Natural killer cell (primary cell): ENCODE results near the gene PHF2. TPM values are rescaled to one million over a fixed set of nuclear protein-coding genes. Genes with fewer than 3 reads are reported as not detected.
A peak's percentile ranks its signal among the peaks of the same experiment; 100 is the strongest.

Experiments used
- ATAC-seq, 3 donors: fragments of 150-1000 bp in 2 of 3; fragments of 200-7000 bp in 1 of 3; cut with Tn5 transposase; 1 replicate in 1 of 3; 2 replicates in 2 of 3; pipeline ENCODE4 v1.10.0; 2021; ENCODE audit warnings: mild to moderate bottlenecking in 2 of 3, moderate library complexity in 2 of 3
- DNase-seq, 2 donors: peaks; one replicate each; pipeline versions ENCODE4 v3.0.0 to v3.0.0-alpha.2; 2013 to 2021; ENCODE audit warnings: mixed read lengths in 1 of 2
- H3K27ac ChIP-seq: one replicate; pipeline ENCODE4 v1.5.1; 2013; ENCODE audit warnings: mild to moderate bottlenecking, low read length
- H3K27me3 ChIP-seq: one replicate; pipeline ENCODE4 v1.6.1; 2013; ENCODE audit warnings: low read length; ENCODE audit not compliant: control insufficient read depth, insufficient read depth
- H3K36me3 ChIP-seq: one replicate; pipeline ENCODE4 v1.6.1; 2013; ENCODE audit warnings: low read length; ENCODE audit not compliant: control insufficient read depth, insufficient read depth
- H3K4me1 ChIP-seq: one replicate; pipeline ENCODE4 v1.6.1; 2013; ENCODE audit warnings: low read length; ENCODE audit not compliant: control insufficient read depth, insufficient read depth
- H3K4me3 ChIP-seq: one replicate; pipeline ENCODE4 v1.5.1; 2013; ENCODE audit warnings: low read length
- H3K9me3 ChIP-seq: one replicate; pipeline ENCODE4 v1.6.1; 2013; ENCODE audit warnings: low read length; ENCODE audit not compliant: control insufficient read depth, insufficient read depth
- H3K27ac Mint-ChIP-seq, 2 donors: one replicate each; pipeline ENCODE4 v1.8.0; 2022; ENCODE audit warnings: mild to moderate bottlenecking in 2 of 2, mixed read lengths in 2 of 2, moderate library complexity in 1 of 2
- H3K27me3 Mint-ChIP-seq, 2 donors: one replicate each; pipeline ENCODE4 v1.8.0; 2022; ENCODE audit warnings: low read depth in 2 of 2, mixed read lengths in 2 of 2
- H3K36me3 Mint-ChIP-seq: one replicate; pipeline ENCODE4 v1.8.0; 2022; ENCODE audit warnings: mixed read lengths
- H3K4me1 Mint-ChIP-seq, 2 donors: one replicate each; pipeline ENCODE4 v1.8.0; 2022; ENCODE audit warnings: mixed read lengths in 2 of 2
- H3K4me3 Mint-ChIP-seq: one replicate; pipeline ENCODE4 v1.8.0; 2022; ENCODE audit warnings: mild to moderate bottlenecking, moderate library complexity, mixed read lengths
- H3K9me3 Mint-ChIP-seq, 2 donors: one replicate each; pipeline ENCODE4 v1.8.0; 2022; ENCODE audit warnings: mixed read lengths in 2 of 2
- WGBS: methylation state at CpG from one replicate; pipeline ENCODE4 v1.1.7; 2013; ENCODE audit warnings: missing lambda C conversion rate; ENCODE audit not compliant: insufficient coverage; 5-methylcytosine and 5-hydroxymethylcytosine counted together
- intact Hi-C: fragments of 100-400 bp; cut with micrococcal nuclease; formaldehyde crosslinking; loops from one replicate; pipeline ENCODE4 v1.14.2; 2022
- total RNA-seq, 4 donors: library from RNA; stranded (reverse); fragments of 120-200 nt in 1 of 4; gene quantifications; one replicate each; pipeline versions ENCODE4 v1.2.3 to v1.2.4, GENCODE V29; 2013 to 2022
- TF ChIP-seq, protein P1 (sequence below): fragments of 200-600 bp; IDR thresholded peaks from one replicate; pipeline ENCODE4 v1.8.0; 2022; ENCODE audit warnings: antibody characterized with exemption

Gene PHF2
- total RNA-seq, 3 donors from 2014 or later (not counting 1 experiment from before 2014, with no cell fraction given) = 24.8 to 28.1 (median 26.4) TPM

DNA sequence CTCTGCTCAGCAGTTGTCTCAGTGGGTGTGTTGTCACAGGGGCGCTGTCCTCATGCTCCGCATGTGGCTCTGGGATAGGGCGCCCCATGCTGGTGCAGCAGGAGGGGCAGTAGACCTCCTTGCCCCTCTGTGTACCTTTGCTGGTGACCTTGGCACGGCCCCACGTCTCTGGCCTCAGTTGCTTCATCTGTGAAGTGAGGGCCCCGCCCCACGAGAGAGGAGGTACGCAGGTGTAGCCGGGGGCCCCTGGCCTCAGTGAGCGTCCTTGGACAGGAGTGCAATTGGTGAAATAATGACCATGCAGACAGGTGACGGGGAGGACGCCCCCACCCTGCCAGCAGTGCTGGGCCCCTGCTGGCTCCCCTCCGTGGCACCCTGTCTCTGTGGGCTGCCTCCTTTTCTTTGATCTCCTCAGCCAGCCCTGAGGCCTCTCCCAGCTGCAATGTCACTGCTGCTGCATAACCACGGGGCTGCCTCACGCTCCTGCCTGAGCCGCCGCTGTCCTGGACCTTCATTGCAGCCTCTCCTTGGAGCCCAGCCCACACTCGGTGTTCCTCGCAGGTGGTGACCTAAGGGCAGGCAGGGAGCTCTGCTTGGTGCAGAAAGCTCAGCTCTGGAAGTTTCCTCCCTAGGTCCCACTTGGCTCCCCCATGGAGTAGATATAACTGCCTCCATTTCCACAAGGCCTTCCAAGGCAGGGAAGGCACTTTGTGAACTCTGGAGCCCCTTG lies 57.3 kb downstream of the PHF2 start:
- TF ChIP-seq, protein P1, sequence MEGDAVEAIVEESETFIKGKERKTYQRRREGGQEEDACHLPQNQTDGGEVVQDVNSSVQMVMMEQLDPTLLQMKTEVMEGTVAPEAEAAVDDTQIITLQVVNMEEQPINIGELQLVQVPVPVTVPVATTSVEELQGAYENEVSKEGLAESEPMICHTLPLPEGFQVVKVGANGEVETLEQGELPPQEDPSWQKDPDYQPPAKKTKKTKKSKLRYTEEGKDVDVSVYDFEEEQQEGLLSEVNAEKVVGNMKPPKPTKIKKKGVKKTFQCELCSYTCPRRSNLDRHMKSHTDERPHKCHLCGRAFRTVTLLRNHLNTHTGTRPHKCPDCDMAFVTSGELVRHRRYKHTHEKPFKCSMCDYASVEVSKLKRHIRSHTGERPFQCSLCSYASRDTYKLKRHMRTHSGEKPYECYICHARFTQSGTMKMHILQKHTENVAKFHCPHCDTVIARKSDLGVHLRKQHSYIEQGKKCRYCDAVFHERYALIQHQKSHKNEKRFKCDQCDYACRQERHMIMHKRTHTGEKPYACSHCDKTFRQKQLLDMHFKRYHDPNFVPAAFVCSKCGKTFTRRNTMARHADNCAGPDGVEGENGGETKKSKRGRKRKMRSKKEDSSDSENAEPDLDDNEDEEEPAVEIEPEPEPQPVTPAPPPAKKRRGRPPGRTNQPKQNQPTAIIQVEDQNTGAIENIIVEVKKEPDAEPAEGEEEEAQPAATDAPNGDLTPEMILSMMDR = no peak
- Histone ChIP-seq H3K4me3 (no peak overlapping the region), H3K27ac (no peak overlapping the region), H3K36me3 (peaks cover 31% of the 10 kb centered on the region), H3K27me3 (no peaks in the 10 kb centered on the region), H3K9me3 (no peaks in the 10 kb centered on the region), H3K4me1 (no peaks in the 10 kb centered on the region)
- peaks cover 0 to 17% of the 10 kb centered on the region in 2 donors for H3K4me1 Mint-ChIP-seq
- ATAC-seq = no peak
- DNase-seq = no peak
- H3K27ac Mint-ChIP-seq = peak overlapping the region in 1 of 2 donors; percentile 38
- intact Hi-C loops = no loop called here
- H3K9me3 Mint-ChIP-seq = no peaks in the 10 kb centered on the region
- WGBS = 83% methylated on average over 19 of the region's 19 CpGs
- no peaks in the 10 kb centered on the region for H3K27me3 Mint-ChIP-seq
- peaks cover 16% of the 10 kb centered on the region for H3K36me3 Mint-ChIP-seq
- H3K4me3 Mint-ChIP-seq = no peak overlapping the region

DNA sequence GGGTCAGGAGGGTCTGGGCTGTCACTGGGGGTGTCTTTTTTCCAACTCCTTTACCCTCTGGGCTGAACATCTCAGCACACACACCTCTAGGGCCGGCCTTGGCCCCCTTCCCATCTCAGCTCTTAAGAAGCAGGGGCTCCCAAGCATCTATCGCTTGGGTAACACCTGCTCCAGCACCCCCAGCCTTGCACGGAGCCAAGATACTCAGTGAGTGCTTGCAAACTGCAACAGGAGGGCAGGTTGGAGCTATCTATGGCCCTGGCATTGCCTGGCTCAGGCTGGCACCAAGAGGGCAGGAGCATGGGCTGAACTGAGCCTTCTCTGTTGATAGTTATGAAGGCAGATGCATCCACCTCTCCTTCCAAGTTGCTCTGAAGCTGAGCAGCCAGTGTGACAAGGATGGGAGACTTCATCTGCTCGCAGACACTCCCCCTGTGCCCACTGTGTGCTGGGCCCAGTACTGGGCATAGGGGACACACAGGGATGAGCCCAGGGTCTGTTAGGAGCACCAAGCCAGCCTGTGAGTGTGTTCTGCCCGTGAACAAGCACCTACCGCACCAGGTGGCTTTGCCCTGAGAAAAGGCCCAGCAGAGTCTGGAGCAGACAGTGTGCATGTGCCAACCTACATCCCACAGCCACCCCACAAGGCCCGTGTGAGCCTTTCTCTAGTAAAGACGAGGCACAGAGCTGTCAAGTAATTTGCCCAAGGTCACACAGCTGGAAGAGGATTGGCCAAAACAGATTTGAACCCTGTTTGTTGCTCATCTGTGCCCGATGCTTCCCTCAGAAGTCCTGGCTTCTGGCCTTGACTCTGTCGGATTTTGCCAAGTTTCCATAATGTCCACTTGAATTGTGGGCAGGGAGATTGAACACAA lies 58.2 kb downstream of the PHF2 start:
- DNase-seq = peak in 1 of 2 donors; percentile 11
- H3K4me1 Mint-ChIP-seq = peaks cover 0 to 16% of the 10 kb centered on the region in 2 donors
- H3K36me3 Mint-ChIP-seq = peaks cover 16% of the 10 kb centered on the region
- no peak for ATAC-seq
- peaks cover 32% of the 10 kb centered on the region for H3K36me3 ChIP-seq
- no peak overlapping the region for H3K4me3 ChIP-seq
- H3K4me3 Mint-ChIP-seq = no peak overlapping the region
- H3K27ac ChIP-seq = no peak overlapping the region
- intact Hi-C loops = no loop called here
- no peaks in the 10 kb centered on the region for H3K9me3 ChIP-seq
- no peaks in the 10 kb centered on the region for H3K4me1 ChIP-seq
- H3K27me3 Mint-ChIP-seq = no peaks in the 10 kb centered on the region
- TF ChIP-seq, protein P1 = no peak
- no peaks in the 10 kb centered on the region for H3K27me3 ChIP-seq
- H3K9me3 Mint-ChIP-seq = no peaks in the 10 kb centered on the region
- H3K27ac Mint-ChIP-seq = no peak overlapping the region
- WGBS = 96% methylated on average over 10 of the region's 10 CpGs

DNA sequence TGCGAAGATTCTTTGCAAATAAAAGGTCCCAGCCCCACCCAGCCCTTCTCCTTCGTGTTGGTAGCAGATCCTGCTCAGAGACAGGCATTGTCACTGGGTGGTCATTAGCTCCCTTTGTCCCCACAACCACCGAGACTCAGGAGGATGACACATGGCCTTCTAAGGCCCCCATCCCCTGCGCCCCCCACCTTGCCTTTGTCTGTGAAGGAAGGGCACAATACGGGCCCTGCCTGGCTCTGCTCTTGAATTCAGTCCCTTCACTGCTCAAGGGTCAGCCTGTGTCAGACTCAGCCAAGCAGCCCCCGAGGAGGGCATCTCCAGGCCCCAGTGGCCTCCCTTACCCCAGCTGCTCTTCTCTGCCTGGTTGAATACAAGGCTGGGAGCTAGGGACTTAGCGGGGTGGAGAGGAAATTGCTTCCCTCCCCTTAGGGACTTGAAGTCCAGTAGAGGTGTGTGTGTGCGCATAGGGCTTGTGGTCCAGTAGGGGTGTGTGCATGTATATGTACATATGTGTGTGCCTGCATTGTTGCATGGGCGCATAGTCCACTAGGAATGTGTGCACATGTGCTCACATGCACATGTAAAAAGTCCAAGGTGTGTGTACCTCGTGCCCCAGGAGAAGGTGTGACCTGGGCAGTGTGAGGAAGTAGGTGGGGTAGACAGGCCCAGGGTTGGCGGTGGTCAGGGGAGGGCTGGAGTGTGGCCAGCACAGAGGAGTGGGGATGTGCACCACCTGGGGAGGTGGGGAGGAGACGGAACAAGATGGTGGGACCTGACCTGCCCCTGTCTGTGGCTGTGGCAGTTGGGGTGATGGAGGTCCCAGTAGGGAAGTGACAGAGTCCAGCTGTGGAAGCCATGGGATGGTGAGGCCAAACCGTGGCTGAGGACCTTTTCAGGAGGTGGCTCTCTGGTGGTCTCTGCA lies 59.1 kb downstream of the PHF2 start:
- Histone ChIP-seq H3K36me3 (peaks cover 31% of the 10 kb centered on the region), H3K27ac (no peak overlapping the region), H3K4me3 (no peak overlapping the region), H3K4me1 (no peaks in the 10 kb centered on the region), H3K27me3 (no peaks in the 10 kb centered on the region), H3K9me3 (no peaks in the 10 kb centered on the region)
- H3K27ac Mint-ChIP-seq = no peak overlapping the region
- no peaks in the 10 kb centered on the region for H3K9me3 Mint-ChIP-seq
- no peak for ATAC-seq
- peaks cover 0 to 12% of the 10 kb centered on the region in 2 donors for H3K4me1 Mint-ChIP-seq
- intact Hi-C loops = no loop called here
- TF ChIP-seq, protein P1 = no peak
- peak in 1 of 2 donors; percentile 11 for DNase-seq
- H3K4me3 Mint-ChIP-seq = no peak overlapping the region
- WGBS = 98% methylated on average over 13 of the region's 13 CpGs
- H3K36me3 Mint-ChIP-seq = peaks cover 16% of the 10 kb centered on the region
- no peaks in the 10 kb centered on the region for H3K27me3 Mint-ChIP-seq
